ENCODE data around the gene EDIL3.
"Not testable (repeated sequence)": the region's sequence is repeated elsewhere in the genome, so short reads cannot be mapped to it uniquely, and the experiment has no call there.

EDIL3 gene

DNA sequence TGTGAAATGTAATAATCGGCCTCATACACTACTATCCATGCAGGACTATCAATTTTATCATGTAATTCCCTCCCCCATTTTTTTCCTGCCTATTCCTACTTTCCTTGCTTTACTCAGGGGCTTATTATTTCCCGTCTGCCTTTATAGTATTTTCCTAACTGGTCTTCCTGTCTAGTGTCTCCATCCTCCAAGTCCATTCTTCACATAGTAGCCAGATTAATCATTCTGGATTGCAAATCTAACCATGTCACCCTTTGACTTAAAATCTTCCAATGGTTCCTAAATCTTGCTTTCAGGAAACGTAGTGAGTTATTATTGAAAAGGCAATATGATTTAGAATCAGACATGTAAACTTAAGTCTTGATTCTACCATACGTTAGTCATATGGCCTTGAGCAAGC is 356.6 kb downstream of the EDIL3 start:
- Histone ChIP-seq H3K36me3 (ENCODE audit: insufficient read depth, low read length) (no peaks in the 10 kb centered on the region), H3K27me3 (ENCODE audit: control insufficient read depth, insufficient read depth, low read length) (no peaks in the 10 kb centered on the region), H3K9me3 (replicated peaks; ENCODE audit: low read length) (no peaks in the 10 kb centered on the region), H3K4me3 (ENCODE audit: low read length) (no peak overlapping the region), H3K4me1 (ENCODE audit: control insufficient read depth, insufficient read depth, low read length) (peaks cover 17% of the 10 kb centered on the region), H3K9ac (ENCODE audit: low read depth, low read length) (no peak overlapping the region), H3K4me2 (ENCODE audit: low read length) (peak overlapping the region; percentile 40)

DNA sequence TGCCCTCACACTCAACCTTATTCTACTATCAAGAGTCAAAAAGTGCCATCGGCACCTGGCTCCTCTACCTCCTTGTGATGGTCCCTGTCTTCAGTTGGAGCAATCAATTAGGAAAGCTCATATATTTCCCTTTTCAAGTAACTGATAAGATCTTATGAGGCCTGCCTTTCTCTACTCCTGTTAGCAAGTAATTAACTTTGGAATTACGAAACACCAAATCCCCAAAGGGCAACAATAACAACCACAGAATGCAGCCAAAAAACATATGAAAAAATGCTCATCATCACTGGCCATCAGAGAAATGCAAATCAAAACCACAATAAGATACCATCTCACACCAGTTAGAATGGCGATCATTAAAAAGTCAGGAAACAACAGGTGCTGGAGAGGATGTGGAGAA is 366.2 kb downstream of the EDIL3 start:
- not testable (repeated sequence) for H3K4me3 ChIP-seq (ENCODE audit: low read length); H3K27me3 ChIP-seq (ENCODE audit: control insufficient read depth, insufficient read depth, low read length); H3K9ac ChIP-seq (ENCODE audit: low read depth, low read length); H3K9me3 ChIP-seq (replicated peaks; ENCODE audit: low read length); H3K36me3 ChIP-seq (ENCODE audit: insufficient read depth, low read length); H3K4me2 ChIP-seq (ENCODE audit: low read length)
- H3K4me1 ChIP-seq (ENCODE audit: control insufficient read depth, insufficient read depth, low read length): peaks cover 12% of the 10 kb centered on the region

DNA sequence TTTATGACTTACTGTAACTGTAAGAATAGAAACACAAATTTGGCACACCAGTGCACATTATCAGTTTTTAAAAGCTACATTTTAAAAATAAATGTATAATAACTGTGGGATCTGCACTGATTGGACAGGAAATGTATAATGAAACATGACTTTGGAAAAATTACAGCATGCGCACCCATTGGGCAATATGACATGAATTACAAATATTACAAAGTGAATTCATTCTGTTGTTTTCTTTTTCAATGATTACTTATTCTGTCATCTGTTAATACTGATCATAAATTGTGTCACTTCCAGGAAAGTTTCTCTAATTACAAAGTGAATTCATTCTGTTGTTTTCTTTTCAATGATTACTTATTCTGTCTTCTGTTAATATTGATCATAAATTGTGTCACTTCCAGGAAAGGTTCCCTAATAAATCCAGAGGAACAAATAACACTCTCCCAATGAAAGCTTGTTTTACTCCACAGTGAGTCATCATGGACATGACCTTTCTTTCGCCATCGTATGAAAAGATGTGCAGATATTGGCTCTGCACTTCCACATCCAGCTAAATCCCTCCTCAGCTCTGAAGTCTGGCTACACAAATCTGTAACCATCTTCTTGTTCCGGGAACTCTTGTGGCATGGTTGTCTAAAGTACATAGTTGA is 367.0 kb downstream of the EDIL3 start:
- no peaks in the 10 kb centered on the region for H3K36me3 ChIP-seq (ENCODE audit: insufficient read depth, low read length)
- H3K9ac ChIP-seq (ENCODE audit: low read depth, low read length): no peak overlapping the region
- no peak overlapping the region for H3K4me2 ChIP-seq (ENCODE audit: low read length)
- peaks cover 12% of the 10 kb centered on the region for H3K4me1 ChIP-seq (ENCODE audit: control insufficient read depth, insufficient read depth, low read length)
- H3K4me3 ChIP-seq (ENCODE audit: low read length): no peak overlapping the region
- H3K27me3 ChIP-seq (ENCODE audit: control insufficient read depth, insufficient read depth, low read length): no peaks in the 10 kb centered on the region
- H3K9me3 ChIP-seq (replicated peaks; ENCODE audit: low read length): no peaks in the 10 kb centered on the region

DNA sequence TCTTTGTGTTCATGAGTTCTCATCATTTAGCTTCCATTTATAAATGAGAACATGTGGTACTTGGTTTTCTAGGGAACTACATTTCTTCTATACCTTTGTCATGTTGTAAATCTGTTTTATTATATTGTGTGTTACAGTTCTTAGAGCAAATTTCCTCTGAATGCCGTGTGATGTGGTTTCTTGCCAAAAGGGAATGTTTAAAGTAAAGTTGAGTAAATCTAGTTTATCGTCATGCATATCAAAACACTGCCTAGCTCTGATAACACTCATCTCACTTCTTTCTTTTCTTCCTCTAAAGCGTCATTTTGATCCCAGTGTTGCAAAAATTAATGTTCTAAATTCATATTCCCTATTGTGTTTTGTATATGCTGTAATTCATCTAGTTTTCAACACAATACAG is 368.6 kb downstream of the EDIL3 start:
- no peaks in the 10 kb centered on the region for H3K36me3 ChIP-seq (ENCODE audit: insufficient read depth, low read length)
- H3K4me3 ChIP-seq (ENCODE audit: low read length): no peak overlapping the region
- H3K4me1 ChIP-seq (ENCODE audit: control insufficient read depth, insufficient read depth, low read length): peaks cover 12% of the 10 kb centered on the region
- H3K9me3 ChIP-seq (replicated peaks; ENCODE audit: low read length): no peaks in the 10 kb centered on the region
- no peaks in the 10 kb centered on the region for H3K27me3 ChIP-seq (ENCODE audit: control insufficient read depth, insufficient read depth, low read length)
- H3K9ac ChIP-seq (ENCODE audit: low read depth, low read length): no peak overlapping the region
- no peak overlapping the region for H3K4me2 ChIP-seq (ENCODE audit: low read length)

DNA sequence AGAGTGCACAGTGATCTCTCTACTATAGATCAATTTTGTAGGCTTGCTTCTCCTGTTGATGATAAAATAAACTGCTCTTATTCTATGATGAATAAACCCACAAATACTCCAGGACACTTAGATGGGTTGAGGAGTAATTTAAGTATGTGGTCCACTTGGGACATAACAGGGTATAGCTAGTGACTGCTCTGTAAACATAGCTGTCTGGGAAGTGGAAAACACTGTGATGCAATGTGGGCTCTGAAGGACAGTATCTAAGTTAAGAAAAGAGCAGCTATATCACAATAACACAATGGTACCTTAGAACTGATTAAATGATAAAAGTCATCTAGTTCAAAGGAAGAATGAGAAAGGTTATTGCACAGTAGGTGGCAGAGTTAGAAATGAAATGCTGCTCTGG is 369.7 kb downstream of the EDIL3 start:
- Histone ChIP-seq H3K4me2 (ENCODE audit: low read length) (no peak overlapping the region), H3K4me1 (ENCODE audit: control insufficient read depth, insufficient read depth, low read length) (peaks cover 12% of the 10 kb centered on the region), H3K9ac (ENCODE audit: low read depth, low read length) (no peak overlapping the region), H3K27me3 (ENCODE audit: control insufficient read depth, insufficient read depth, low read length) (no peaks in the 10 kb centered on the region), H3K36me3 (ENCODE audit: insufficient read depth, low read length) (no peaks in the 10 kb centered on the region), H3K9me3 (replicated peaks; ENCODE audit: low read length) (no peaks in the 10 kb centered on the region), H3K4me3 (ENCODE audit: low read length) (no peak overlapping the region)

DNA sequence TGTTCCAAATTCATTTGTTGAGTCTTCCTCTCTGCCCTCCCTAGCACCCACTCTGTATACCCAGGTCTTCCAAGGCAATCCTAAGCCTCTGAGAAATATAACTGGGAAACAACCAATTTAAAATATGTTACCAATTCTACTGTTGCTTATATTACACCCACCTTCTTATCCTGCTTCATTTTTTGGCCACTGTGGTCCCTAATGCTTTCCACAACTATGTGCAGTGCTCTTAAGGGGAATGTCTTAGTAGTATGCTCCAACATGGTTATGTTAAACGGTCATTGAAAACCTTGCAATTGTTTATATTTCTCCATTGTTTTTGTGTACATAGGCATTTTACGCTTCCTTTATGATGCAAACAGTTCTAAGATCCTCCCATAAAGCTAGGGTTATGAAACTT is 390.9 kb downstream of the EDIL3 start:
- Histone ChIP-seq H3K27me3 (ENCODE audit: control insufficient read depth, insufficient read depth, low read length) (no peaks in the 10 kb centered on the region), H3K4me2 (ENCODE audit: low read length) (no peak overlapping the region), H3K36me3 (ENCODE audit: insufficient read depth, low read length) (no peaks in the 10 kb centered on the region), H3K9ac (ENCODE audit: low read depth, low read length) (no peak overlapping the region), H3K9me3 (replicated peaks; ENCODE audit: low read length) (no peaks in the 10 kb centered on the region), H3K4me3 (ENCODE audit: low read length) (no peak overlapping the region), H3K4me1 (ENCODE audit: control insufficient read depth, insufficient read depth, low read length) (no peaks in the 10 kb centered on the region)

DNA sequence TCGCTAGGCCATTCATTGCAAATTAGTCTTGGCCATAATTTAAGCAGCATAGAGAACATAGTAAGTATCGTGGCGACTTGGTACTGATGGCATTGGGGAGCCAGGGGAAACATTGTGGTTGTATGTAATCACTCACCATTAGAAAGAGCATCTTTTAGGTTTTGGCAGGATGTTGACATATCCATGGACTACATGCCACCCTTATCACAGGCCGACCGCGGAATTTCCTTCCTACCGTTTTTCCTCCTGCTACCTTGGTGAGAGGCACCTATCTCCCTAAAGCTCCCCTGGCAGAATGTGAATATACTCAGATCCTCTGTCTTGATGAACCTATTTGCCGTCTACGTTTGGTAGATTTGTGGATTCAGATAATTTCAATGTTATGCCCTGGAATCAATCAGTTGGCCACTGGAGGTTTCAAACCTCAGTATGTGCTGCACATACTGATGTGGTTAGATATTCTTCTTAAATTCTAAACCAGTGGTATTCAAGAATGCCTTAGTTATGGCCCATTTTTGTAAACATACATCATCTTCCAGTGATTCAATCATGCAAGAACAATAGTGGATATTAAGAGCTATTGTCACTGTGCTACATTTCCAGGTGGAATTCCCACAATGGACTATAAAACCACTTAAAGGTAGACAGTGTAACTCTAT is 393.0 kb downstream of the EDIL3 start:
- Histone ChIP-seq H3K4me2 (ENCODE audit: low read length) (no peak overlapping the region), H3K36me3 (ENCODE audit: insufficient read depth, low read length) (no peaks in the 10 kb centered on the region), H3K27me3 (ENCODE audit: control insufficient read depth, insufficient read depth, low read length) (no peaks in the 10 kb centered on the region), H3K4me3 (ENCODE audit: low read length) (no peak overlapping the region), H3K9ac (ENCODE audit: low read depth, low read length) (no peak overlapping the region), H3K4me1 (ENCODE audit: control insufficient read depth, insufficient read depth, low read length) (no peaks in the 10 kb centered on the region), H3K9me3 (replicated peaks; ENCODE audit: low read length) (no peaks in the 10 kb centered on the region)

DNA sequence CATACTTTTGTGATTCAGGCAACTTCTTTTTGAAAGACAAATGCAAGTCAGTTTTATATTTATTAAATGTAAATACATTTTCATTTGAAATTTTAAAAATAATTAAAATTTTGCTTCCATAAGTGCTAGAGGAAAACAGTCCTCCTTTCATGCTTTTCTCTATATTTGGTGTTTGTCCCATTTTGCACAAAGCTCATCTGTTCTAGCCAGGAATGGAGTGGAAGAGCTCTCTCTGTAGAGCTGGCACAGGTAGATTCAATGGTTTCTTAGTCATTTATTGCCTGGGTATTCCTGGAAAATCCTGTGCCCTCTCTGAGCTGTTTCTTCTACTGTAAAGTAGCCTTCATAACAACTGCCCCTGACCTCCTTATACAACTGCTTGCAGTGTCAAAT is 396.4 kb downstream of the EDIL3 start:
- H3K36me3 ChIP-seq (ENCODE audit: insufficient read depth, low read length): no peaks in the 10 kb centered on the region
- H3K4me2 ChIP-seq (ENCODE audit: low read length): no peak overlapping the region
- no peaks in the 10 kb centered on the region for H3K27me3 ChIP-seq (ENCODE audit: control insufficient read depth, insufficient read depth, low read length)
- no peaks in the 10 kb centered on the region for H3K4me1 ChIP-seq (ENCODE audit: control insufficient read depth, insufficient read depth, low read length)
- no peak overlapping the region for H3K9ac ChIP-seq (ENCODE audit: low read depth, low read length)
- no peak overlapping the region for H3K4me3 ChIP-seq (ENCODE audit: low read length)
- no peaks in the 10 kb centered on the region for H3K9me3 ChIP-seq (replicated peaks; ENCODE audit: low read length)

DNA sequence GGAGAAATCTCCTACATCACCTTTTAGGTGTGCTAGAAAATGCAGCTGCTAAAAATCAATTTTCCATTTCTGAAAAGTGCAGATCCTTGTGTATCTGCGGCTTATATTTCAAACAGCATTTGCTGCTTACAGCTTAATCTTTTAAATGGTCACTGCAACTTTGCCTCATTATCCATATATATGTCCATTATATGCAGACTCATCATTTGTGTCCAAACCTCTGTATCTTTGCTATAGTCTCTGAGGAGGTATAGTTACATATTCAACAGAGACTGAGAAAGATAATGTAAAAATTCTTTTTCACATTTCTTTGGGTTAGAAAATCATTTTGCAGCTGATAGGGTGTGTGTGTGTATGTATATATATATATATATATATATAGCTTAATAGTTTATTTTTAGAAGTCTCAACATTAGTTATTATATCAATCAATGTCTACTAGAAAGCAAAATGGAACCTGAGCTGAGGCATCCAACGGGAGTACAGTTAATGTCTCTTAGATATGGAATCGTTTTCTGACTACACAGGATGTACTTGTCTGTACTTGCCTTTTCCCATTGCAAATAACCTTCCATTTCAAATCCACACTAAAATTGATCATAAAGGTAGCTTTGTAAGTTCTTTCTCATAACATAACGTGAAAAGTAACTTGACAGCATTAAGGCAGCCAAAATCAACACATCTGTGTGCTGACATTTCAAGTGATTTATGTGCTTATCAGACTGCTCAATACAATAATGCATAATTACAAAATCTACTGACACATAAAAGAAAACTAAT is 397.0 kb downstream of the EDIL3 start:
- Histone ChIP-seq H3K4me3 (ENCODE audit: low read length) (no peak overlapping the region), H3K36me3 (ENCODE audit: insufficient read depth, low read length) (no peaks in the 10 kb centered on the region), H3K27me3 (ENCODE audit: control insufficient read depth, insufficient read depth, low read length) (no peaks in the 10 kb centered on the region), H3K9ac (ENCODE audit: low read depth, low read length) (no peak overlapping the region), H3K9me3 (replicated peaks; ENCODE audit: low read length) (no peaks in the 10 kb centered on the region), H3K4me2 (ENCODE audit: low read length) (no peak overlapping the region), H3K4me1 (ENCODE audit: control insufficient read depth, insufficient read depth, low read length) (no peaks in the 10 kb centered on the region)

DNA sequence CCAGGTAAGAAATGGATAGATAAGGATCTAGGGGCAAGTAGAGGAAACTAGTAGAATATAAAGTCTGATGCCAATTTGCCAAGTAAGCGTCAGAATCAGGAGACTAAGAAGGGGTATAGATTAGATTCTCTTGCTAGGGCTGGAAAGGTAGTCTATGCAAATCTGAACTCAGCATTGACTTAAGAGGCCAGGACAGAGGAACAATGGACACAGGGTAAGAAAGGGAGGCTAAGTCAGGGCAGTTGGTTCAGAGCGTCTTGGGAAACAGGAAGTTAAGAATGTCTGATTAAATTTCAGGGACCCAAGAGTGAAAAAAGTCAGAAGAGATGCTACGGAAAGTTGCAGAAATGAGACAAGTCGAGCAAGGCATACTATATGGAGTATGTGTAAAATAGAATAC is 400.8 kb downstream of the EDIL3 start:
- H3K9ac ChIP-seq (ENCODE audit: low read depth, low read length): no peak overlapping the region
- H3K4me2 ChIP-seq (ENCODE audit: low read length): no peak overlapping the region
- no peaks in the 10 kb centered on the region for H3K9me3 ChIP-seq (replicated peaks; ENCODE audit: low read length)
- no peaks in the 10 kb centered on the region for H3K36me3 ChIP-seq (ENCODE audit: insufficient read depth, low read length)
- no peaks in the 10 kb centered on the region for H3K27me3 ChIP-seq (ENCODE audit: control insufficient read depth, insufficient read depth, low read length)
- H3K4me3 ChIP-seq (ENCODE audit: low read length): no peak overlapping the region
- H3K4me1 ChIP-seq (ENCODE audit: control insufficient read depth, insufficient read depth, low read length): no peaks in the 10 kb centered on the region

DNA sequence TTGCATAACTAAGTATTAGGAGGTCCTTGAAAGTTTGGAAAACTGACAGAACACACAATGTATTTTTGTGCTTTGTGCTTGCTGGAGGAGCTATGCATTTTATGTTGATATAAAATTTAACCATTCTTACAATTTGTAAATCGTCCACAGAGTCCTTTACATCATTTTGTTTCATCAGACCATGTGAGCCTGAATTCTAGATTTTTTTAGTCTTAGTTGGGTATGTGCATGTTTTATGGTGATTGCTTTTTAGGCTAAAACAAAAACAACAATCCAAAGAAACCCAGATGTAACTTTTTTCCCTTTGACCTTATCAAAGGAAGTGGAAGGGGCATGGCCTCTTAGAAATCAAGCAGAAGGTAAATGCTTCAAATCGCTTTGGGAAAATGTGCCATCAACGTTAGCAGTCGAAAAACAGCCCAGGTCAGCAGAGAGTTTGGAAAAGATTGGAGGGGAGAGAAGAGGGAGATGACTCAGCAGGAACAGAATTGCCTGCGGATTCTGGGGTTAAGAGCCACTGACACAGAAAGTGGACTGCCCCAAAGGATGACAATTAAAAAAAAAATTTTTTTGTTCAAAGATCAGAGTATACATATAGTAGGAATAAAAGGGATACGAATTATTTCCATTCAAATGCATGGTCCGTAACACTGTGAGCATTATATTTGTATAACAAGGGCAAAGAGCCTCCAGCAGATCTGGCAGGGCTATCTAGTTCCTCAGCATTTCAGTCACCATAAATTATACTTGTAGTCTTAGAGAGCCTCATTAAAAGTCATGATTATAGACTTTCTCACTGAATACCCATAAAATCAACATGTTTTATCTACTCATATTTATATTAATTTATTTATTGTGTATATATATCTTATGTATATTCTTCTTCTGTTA is 410.5 kb downstream of the EDIL3 start:
- H3K4me2 ChIP-seq (ENCODE audit: low read length): no peak overlapping the region
- no peak overlapping the region for H3K4me3 ChIP-seq (ENCODE audit: low read length)
- H3K36me3 ChIP-seq (ENCODE audit: insufficient read depth, low read length): no peaks in the 10 kb centered on the region
- no peaks in the 10 kb centered on the region for H3K9me3 ChIP-seq (replicated peaks; ENCODE audit: low read length)
- no peak overlapping the region for H3K9ac ChIP-seq (ENCODE audit: low read depth, low read length)
- no peaks in the 10 kb centered on the region for H3K4me1 ChIP-seq (ENCODE audit: control insufficient read depth, insufficient read depth, low read length)
- no peaks in the 10 kb centered on the region for H3K27me3 ChIP-seq (ENCODE audit: control insufficient read depth, insufficient read depth, low read length)

Data from skeletal muscle satellite cell (primary cell).